Measurements from ENCODE around the gene DENND4C.

DENND4C gene

DNA sequence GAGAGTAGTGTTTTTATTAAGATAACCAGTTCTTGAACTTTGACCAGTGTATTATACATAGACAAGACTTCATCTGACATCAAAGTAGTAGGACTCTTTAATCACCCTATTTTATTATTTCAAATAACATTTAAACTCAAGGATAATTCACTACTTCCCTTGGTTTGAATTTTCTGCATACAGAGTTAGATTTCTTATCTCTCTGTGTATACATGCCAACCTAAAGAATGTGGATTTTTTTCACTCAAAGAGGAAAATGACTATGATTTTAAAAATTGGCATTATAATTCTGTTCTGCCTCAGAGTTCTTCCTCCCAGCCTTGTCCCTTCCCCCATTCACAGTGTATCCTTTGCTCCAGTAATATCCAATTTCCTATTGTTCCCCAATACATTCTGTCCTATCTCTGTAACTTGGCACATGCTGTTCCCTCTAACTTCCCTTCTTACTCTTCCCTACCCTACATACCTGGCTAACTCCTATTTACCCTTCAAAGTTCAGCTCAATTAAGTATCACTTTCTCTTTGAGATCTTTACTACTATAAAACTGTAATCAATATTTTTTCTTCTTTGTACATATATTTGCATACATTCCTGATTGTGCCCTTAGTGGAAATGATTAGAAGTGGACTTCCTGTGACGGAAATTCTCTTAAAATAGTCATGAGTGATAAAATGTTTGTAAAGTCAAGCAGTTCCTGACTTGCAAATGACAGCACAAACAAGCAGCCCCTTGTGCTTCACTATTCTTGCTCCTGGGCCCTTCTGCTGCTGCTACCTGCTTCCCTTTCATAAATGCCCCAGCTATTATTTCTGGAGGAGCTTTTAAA is 38.1 kb upstream of the DENND4C start:
- H3K27ac ChIP-seq: peak overlapping the region; percentile 56

DNA sequence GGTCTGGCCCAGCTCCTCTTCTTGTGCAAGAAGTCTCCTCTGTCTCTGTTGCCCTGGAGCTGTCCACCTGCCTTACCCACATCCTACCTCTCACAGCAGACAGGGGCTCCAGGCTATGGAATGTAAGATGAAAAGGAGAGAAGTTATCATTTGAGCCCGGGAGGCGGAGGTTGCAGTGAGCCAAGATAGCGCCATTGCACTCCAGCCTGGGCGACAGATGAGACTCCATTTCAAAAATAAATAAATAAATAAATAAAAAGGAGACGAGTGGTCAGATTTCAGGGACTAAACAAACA is 37.5 kb upstream of the DENND4C start:
- peak overlapping the region; percentile 56 for H3K27ac ChIP-seq
- TF ChIP-seq, protein P1, sequence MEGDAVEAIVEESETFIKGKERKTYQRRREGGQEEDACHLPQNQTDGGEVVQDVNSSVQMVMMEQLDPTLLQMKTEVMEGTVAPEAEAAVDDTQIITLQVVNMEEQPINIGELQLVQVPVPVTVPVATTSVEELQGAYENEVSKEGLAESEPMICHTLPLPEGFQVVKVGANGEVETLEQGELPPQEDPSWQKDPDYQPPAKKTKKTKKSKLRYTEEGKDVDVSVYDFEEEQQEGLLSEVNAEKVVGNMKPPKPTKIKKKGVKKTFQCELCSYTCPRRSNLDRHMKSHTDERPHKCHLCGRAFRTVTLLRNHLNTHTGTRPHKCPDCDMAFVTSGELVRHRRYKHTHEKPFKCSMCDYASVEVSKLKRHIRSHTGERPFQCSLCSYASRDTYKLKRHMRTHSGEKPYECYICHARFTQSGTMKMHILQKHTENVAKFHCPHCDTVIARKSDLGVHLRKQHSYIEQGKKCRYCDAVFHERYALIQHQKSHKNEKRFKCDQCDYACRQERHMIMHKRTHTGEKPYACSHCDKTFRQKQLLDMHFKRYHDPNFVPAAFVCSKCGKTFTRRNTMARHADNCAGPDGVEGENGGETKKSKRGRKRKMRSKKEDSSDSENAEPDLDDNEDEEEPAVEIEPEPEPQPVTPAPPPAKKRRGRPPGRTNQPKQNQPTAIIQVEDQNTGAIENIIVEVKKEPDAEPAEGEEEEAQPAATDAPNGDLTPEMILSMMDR (conservative IDR thresholded peaks at IDR 0.05): no peak

More for the DNA sequence above, 38.1 kb upstream of the DENND4C start:
- TF ChIP-seq, protein P1 (conservative IDR thresholded peaks at IDR 0.05): no peak

DNA sequence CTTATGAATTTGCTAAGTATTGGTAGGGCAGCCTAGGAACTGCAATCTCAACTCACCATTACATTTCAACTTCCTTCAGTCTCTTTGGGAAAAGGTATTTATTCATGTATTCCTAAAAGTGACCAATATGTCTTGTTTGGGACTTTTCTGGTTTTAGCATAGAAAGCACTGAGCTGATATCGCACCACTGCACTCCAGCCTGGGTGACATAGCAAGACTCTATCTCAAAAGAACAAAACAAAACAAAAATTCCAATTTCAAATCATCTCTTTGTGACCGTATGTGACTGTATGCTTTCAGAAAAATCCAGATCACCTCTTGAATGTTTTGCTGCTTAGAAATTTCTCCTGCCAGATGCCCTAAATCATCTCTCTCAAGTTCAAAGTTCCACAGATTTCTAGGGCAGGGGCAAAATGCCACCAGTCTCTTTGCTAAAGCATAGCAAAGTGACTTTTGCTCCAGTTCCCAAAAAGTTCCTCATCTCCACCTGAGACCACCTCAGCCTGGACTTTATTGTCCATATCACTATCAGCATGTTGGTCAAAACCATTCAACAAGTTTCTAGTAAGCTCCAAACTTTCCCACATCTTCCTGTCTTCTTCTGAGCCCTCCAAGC is 37.0 kb upstream of the DENND4C start:
- peak overlapping the region; percentile 56 for H3K27ac ChIP-seq

DNA sequence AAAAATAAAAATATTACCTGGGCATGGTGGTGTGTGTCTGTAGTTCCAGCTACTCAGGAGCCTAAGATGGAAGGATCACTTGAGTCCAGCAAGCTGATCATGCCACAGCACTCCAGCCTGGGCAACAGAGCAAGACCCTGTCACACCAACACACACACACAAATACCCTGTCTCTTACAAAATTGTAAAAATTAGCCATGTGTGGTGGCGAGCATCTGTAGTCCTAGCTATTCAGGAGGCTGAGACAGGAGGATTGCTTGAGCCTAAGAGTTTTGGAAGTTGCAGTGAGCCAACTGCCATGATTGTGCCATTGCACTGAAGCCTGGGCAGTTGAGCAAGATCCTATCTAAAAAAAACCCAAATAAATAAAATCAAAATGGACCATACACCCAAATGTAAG is 32.1 kb upstream of the DENND4C start:
- TF ChIP-seq, protein P1 (conservative IDR thresholded peaks at IDR 0.05): no peak
- H3K27ac ChIP-seq: peak overlapping the region; percentile 97

DNA sequence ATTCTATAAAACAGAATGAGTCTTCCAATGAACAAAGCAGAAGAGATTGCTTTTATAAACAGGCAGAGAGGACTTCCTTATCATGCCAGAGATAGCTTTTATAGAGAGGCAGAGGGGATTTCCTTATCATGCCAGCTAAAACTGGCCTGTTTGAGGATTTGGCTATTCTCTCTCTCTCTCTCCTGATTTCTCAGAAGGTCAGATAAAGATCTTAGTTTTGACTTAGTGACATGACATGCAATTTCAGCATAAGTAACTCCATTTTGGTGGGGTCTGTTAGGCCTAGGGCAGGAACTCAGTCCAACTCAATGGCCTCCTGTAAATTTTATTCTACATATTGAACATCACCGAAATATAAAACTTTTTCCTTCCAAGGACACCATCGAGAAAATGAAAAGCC is 31.5 kb upstream of the DENND4C start:
- TF ChIP-seq, protein P1 (conservative IDR thresholded peaks at IDR 0.05): no peak
- peak overlapping the region; percentile 97 for H3K27ac ChIP-seq

DNA sequence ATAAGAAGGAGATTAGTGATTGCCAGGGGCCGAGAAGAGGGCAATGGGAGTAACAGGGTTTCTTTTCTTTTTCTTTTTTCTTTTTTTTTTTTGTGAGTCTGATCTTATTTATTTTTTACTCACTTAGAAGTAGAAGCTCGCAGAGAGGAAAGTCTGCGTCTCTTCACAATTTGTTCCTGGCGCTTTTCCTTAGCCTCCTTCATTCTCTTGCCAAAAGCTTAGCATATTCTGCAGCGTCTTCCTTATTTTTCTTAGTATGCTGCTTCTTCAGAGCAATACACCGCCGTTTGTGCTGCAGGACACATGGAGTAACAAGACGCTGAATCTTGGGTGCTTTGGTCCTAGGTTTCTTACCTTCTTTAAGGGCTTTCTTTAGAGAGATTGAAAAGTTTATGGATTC is 30.3 kb upstream of the DENND4C start:
- TF ChIP-seq, protein P1 (conservative IDR thresholded peaks at IDR 0.05): no peak
- peak overlapping the region; percentile 97 for H3K27ac ChIP-seq

DNA sequence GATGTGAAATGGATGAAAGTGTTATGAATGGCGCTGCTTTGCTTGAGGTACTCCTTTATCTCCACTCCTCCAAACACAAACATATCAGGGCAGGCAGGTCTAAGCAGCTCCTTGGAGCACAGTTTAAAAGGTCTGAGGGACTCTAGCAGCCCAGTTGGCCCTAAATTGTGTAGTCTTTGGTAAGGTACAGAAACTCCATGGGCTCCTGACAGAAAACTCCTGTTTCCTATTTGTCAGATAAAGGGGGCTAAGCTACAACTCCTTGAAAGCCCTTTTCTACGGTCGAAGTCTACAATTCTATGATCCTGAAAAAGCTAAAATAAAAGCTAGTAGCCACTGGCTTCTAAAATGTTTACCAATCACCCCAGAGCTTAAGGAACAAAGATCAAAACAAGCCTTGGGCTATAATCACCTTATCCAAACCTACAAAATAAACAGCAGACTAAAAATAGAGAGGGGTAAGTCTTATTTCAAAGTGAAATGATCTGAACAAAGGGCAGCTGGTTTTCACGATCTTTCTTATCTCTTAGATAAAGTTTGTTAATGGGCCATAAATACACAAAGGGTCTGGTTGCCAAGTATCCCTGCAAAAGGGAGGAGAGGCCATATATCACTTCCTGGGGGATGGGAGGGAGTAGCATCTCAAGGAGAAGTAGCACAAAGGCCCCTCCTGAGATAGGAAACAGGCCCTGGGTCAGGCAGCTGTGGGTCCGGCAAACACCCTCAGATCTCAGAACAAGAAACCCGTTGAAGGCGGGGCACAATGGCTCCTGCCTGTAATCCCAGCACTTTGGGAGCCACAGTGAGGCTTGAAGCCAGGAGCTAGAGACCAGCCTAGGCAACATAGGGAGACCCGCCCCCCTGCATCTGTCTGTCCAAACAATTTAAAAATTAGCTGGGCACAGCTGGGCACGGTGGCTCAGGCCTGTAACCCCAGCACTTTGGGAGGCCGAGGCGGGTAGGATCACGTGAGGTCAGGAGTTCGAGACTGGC is 28.3 kb upstream of the DENND4C start:
- peak overlapping the region; percentile 97 for H3K27ac ChIP-seq
- TF ChIP-seq, protein P1 (conservative IDR thresholded peaks at IDR 0.05): no peak

All from VCaP (cell line).